HG03108 (cell line): ENCODE data around the gene TRAPPC2.

Experiments used
- ATAC-seq: cut with Tn5 transposase; IDR thresholded peaks from one replicate; pipeline ENCODE4 v1.9.1; 2021; ENCODE audit warnings: moderate library complexity; ENCODE audit not compliant: unreplicated experiment

TRAPPC2 gene

DNA sequence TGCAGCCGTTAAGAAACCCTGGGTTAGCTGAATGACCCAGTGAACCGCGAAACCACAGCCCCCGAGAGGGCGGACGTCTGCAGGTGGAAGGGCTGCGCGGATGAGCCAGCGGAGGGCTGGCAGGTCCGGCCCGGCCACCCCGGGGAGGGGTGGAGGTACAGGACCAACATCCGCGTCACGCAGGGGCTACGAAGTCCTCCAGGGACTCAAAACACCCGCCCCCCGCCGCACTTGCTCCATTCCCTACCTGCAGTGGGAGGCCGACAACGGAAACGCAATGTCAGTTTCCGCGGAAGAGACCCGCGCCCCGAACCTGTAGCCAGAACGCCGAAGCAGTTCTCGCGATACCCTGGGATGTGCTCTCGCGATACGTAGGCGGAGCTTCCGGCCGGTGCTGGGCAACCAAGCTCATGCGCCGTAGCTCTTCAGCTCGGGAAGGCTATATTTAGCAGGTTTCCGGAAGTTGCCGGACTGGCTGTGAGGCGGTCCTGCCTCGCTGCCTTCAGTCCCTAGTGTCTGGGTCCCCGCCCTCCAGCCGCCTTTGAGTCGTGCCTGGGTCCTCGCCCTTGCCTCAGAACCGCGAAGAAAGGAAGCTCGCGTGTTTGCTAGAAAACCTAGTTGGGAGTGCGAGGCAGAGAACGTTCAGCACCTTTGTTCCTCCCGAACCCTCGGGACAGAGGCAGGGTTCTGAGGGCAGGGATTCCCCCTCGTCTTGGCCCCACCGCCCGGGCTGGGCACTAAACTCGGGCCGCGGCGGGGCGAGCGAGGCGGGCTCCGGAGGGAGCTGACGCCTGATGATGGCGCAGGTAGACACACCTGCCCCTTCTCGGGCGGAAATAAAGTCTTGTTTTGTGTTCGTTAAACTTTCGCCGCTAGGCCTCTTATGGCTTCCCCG, at the start of gene TRAPPC2, which contains the start of gene OFD1:
TSS of gene TRAPPC2 (minus strand) at position 343 of the 895 bp plus-strand sequence. CDS start 14,657 bp downstream, outside the sequence.
TSS of gene OFD1 (plus strand) at position 471 of the 895 bp plus-strand sequence. CDS start at position 795, 324 bp downstream.
- peak; percentile 90 for ATAC-seq

DNA sequence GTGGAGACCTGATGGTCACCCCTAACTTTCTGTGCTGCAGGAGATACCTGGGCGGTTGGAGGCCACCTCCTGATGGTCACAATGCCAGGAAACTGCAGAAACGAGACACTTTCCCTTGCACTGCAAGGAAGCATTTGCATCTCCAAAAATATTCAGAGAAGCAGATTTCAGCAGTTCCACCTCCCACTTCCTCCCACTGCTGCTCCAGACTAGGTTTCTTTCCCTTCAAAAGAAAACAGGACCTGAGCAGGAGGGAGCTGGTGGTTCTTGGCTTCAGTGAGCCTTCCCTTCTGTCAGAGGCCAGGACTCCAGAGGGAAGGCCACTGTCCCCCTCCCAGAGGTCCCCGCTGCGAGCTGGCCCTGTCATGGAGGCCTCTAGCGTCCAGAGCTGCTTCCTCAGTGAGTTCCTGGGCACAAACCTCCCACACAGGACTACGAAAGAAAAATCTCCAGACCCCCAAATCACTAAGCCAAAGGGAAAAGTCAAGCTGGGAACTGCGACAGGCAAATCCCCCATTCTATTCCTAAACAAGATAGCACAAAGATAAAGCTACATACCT, 46.5 kb upstream of the TRAPPC2 start:
- no peak for ATAC-seq

GRCh38 chrX:13778916-13779315, 44.5 kb upstream of the TRAPPC2 start:
- ATAC-seq: no peak

DNA sequence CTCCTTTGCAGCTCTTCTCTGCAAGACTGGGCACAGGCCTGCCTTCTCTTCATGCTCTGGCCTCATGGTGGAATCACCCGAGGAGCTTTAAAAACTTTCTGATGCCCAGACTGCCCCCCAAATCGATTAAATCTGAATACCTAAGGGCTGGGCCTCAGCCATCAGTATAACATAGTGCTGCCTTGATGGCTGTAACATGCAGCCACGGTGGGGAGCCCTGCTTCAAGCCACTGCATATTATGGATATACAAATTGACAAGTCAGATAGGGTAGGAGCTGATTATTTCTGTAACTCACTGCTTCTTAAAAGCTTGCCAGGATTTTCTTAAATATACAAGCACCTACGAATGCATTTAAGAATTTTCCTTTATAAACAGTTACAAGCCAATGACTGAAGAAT, 42.0 kb upstream of the TRAPPC2 start:
- ATAC-seq: no peak

DNA sequence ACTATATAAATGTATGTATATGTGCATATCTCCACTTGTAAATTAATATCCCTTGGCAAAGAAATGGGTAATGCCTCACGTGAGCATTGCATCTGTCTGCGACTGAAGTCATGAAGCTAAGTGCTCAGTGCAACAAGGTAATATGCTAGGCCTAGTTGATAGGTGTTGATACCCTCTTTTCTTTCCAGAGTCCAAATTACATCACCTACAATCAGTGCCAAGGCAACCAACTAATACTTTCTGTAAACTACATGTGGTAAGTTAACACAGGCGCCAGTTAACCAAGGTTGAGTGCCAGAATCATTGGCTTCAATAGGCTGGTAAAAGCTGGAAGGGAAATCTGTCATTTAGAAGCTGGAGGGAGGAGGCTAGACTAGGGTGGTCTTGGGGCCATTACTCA, 41.4 kb upstream of the TRAPPC2 start:
- ATAC-seq: no peak

- no peak for ATAC-seq
Measured at GRCh38 chrX:13774696-13775095, 40.3 kb upstream of the TRAPPC2 start.

- no peak for ATAC-seq
Measured at GRCh38 chrX:13770013-13770535, 35.7 kb upstream of the TRAPPC2 start.

- ATAC-seq: no peak
Measured at GRCh38 chrX:13768939-13769338, 34.5 kb upstream of the TRAPPC2 start.

DNA sequence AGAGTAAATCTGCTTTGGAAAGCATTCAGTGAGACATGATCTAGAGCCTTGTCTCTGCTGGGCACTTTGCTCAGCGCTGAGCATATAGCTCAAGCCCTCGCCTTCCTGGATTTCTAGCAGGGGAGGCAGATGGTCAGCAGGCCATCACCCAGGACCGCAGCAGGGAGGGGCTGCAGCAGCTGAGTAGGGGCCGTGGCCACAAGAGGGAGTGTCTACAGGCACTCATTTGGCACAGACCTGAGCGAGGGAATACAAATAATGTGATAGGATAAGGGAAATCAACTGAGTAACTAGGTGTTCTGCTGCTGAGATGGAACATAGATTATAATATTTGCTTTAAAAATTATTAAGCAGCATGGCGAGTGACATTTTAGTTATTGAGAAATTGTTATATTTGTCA, 30.3 kb upstream of the TRAPPC2 start:
- no peak for ATAC-seq

GRCh38 chrX:13764281-13764680, 29.9 kb upstream of the TRAPPC2 start:
- no peak for ATAC-seq

DNA sequence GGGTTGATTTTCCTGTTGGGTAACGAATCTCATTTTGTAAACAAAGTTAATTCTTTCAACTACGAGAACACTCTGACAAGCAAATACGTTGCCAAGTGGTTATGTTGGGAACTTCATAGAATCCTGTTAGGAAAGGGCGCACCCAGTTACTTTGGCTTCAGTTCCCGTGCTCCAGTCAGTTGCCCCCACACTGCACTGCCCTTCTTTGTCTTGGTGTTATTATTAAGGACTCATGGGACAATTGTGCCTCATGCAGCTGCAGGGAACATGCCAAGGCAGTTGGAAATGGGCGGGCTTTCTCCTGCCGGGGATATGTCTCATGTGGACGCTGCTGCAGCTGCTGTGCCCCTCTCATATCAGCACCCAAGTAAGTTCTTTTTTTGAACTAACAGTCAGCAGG, 29.1 kb upstream of the TRAPPC2 start:
- no peak for ATAC-seq

- ATAC-seq: peak; percentile 63
Measured at GRCh38 chrX:13761606-13762414, 27.4 kb upstream of the TRAPPC2 start.

DNA sequence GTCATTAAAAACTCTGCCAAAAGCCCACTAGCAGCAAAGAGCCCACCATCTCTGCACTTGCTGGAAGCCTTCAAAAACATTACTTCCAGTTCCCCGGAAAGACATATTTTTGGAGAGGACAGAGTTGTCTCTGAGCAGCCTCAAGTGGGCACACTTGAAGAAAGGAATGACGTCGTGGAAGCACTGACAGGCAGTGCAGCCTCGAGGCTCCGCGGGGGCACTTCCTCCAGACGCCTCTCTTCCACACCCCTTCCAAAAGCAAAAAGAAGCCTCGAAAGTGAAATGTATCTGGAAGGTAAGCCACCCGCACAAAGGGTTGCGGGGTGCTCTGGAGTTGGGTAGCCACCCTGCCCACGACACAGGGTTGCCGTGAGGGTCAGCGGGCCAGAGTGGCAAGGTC, 26.0 kb upstream of the TRAPPC2 start:
- ATAC-seq: no peak

GRCh38 chrX:13759152-13759718, 24.8 kb upstream of the TRAPPC2 start:
- peak; percentile 61 for ATAC-seq

DNA sequence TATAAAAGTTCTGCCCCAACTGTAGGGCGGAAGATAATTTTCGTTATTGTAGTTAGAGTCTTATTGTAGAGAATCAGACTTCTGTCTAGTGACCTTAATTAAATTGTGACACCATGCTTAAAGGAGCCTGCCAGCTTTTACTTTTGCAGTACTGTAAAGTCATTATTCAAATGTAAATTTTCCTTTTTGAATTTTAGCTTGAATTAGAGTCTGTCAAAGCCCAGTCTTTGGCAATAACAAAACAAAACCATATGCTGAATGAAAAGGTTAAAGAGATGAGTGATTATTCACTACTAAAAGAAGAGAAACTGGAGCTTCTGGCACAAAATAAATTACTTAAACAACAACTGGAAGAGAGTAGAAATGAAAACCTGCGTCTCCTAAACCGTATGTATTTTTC, 22.0 kb upstream of the TRAPPC2 start:
- ATAC-seq: no peak

DNA sequence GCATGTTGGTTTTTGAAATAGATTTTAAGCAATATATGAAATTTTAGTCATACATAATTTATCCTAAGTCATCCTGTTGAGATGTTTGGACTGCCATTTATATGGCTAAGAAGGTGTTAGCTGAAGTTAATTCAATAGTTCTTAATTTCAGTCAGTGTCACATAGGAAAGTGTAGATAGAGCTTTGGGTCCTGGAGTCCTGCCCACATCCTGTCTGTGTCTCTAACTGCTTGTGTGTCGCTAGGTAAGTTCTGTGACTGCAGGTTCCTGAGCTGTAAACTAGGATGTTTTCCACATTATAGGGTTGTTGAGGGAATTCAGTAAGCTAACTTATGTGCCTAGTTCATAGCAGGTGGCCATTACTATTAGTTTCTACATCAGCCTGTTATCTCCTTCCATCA, 20.8 kb upstream of the TRAPPC2 start:
- ATAC-seq: no peak

- no peak for ATAC-seq
Measured at GRCh38 chrX:13754765-13755164, 20.3 kb upstream of the TRAPPC2 start.

- peak; percentile 49 for ATAC-seq
Measured at GRCh38 chrX:13752646-13753045, 18.2 kb upstream of the TRAPPC2 start.

DNA sequence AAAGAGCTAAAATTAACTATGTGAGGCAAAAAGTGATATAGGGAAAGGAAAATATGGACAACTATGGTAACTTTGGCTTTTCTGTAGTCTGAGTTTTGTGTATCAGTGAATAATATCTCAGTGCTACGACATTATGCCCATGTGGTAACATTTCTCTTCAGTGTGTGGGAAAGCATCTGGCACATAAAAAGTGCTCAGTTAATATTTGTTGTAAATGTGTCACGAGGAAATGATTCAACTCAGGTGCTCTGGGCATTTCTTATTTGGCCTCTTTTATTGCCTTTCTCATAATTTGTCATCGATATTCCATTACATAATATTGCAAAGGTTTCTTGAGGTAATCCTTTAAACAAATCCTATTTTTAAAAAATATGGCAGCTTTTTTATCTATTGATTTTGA, 17.7 kb upstream of the TRAPPC2 start:
- no peak for ATAC-seq

DNA sequence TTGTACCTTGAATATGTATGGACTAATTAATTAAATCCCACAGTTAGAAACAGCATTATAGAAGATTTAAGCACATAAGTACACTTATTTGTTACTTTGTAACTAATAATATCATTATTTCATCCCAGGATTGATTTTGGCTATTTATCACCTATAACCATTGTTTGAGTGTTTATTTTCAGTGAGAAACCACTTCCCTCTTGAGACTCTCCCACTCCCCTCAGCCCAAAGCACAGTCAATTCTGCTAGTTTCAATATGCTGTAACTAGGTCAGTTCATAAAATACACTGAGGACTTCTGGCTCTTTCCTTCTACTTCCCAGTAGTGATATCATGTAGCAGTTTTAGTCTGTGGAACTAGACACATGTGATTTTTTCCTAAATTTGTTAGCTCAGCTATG, 16.4 kb upstream of the TRAPPC2 start:
- ATAC-seq: peak; percentile 42

DNA sequence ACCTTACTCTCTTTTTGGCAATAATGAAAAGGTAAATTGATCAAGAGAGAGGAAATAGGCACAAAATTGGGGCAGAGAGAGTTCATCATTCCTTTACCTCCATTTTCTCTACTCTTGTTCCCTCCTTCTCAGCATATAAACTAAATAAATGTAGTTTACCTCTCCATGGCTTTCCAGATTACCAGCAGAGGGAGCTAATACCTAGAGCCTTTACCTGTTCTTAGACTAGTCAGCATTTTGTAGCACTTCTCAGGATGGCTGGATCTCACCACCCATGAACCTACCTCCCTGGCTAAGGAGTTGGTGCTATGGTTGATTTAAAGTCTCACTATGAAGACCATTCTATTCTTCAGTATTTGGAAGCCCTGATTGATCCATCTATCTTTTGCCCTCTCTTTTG, 15.8 kb upstream of the TRAPPC2 start:
- no peak for ATAC-seq
